Psoas muscle (tissue), 7 donors: ENCODE measurements around the gene CNIH1. TPM values are rescaled to one million over a fixed set of nuclear protein-coding genes. Genes with fewer than 3 reads are reported as not detected.

ENCODE experiments used
- polyA plus RNA-seq, 3 donors: library from polyadenylated mRNA; stranded (reverse); fragments of 200-250 nt; gene quantifications; one replicate each; pipeline ENCODE4 v1.2.3, GENCODE V29; 2013
- total RNA-seq, 4 donors: library from RNA; stranded (reverse); fragmentation: NEBNext Ultra II Directional in 2 of 4; extraction: Animal tissue kit (Norgen Biotek cat#: 25700) in 2 of 4; gene quantifications; one replicate each; pipeline versions ENCODE4 v1.2.1 to v1.2.4, GENCODE V29; 2021 to 2023
- donor health status: healthy with polysubstance abuse.
- donor health status: DM: no; HTN: no; CAD: no; lungs with moderate emphysema.
- donor health status: Bipolar disorder and iron deficiency.
- donor health status: healthy.
- donor health status: DM: no; HTN: no; CAD: no.
- donor health status: DM: no; HTN: no; CAD: no.
- donor health status: DM: yes; HTN: yes; CAD: no.

CNIH1 gene
- total and polyA plus RNA-seq, 7 donors, result 57.8 to 172 (median 79.0) TPM

Other genes starting within 250 kb of the CNIH1 start
- 1 to 10 TPM; 1.4 to 5.2 (median 3.2) TPM for gene CDKN3, start 44.4 kb downstream of the CNIH1 start, total RNA-seq
- gene CDKN3, start 44.4 kb downstream of the CNIH1 start, polyA plus RNA-seq, result 1 to 10 TPM; 1.4 to 6.0 (median 1.9) TPM
- gene GMFB, start 47.6 kb upstream of the CNIH1 start, total RNA-seq, result 10 to 100 TPM; 11.5 to 14.6 (median 13.8) TPM
- gene GMFB, start 47.6 kb upstream of the CNIH1 start, polyA plus RNA-seq, result 10 to 100 TPM in 2 of 3 donors, 1 to 10 TPM in 1; 5.0 to 22.9 (median 19.3) TPM
- 10 to 100 TPM; 14.1 to 25.8 (median 22.7) TPM for gene CGRRF1, start 68.5 kb upstream of the CNIH1 start, total RNA-seq
- gene CGRRF1, start 68.5 kb upstream of the CNIH1 start, polyA plus RNA-seq, result 10 to 100 TPM; 21.0 to 41.9 (median 21.6) TPM
- 100 to 1,000 TPM in 1 of 4 donors, 10 to 100 TPM in 3; 66.7 to 139 (median 76.3) TPM for gene SAMD4A, start 125.8 kb upstream of the CNIH1 start, total RNA-seq
- 10 to 100 TPM in 2 of 3 donors, 1 to 10 TPM in 1; 9.6 to 67.9 (median 22.1) TPM for gene SAMD4A, start 125.8 kb upstream of the CNIH1 start, polyA plus RNA-seq